GM18519 (cell line): ENCODE data around the gene ZNF451.
"Not testable (repeated sequence)": the region's sequence is repeated elsewhere in the genome, so short reads cannot be mapped to it uniquely, and the experiment has no call there.

ENCODE experiments used
- ATAC-seq: cut with Tn5 transposase; IDR thresholded peaks from one replicate; pipeline ENCODE4 v1.9.1; 2021; ENCODE audit warnings: mild to moderate bottlenecking, moderate library complexity; ENCODE audit not compliant: unreplicated experiment, low FRiP score

The ZNF451 gene

GRCh38 chr6:57089687-57090457, at the start of gene ZNF451:
ZNF451 (plus strand) TSS chr6:57090188; CDS start chr6:57090254, 66 bp downstream.
- peak; percentile 86 for ATAC-seq

GRCh38 chr6:57044061-57044460, 45.9 kb upstream of the ZNF451 start:
- not testable (repeated sequence) for ATAC-seq

- no peak for ATAC-seq
Observed at GRCh38 chr6:57044568-57044967, 45.4 kb upstream of the ZNF451 start.

- ATAC-seq: peak; percentile 84
Observed at GRCh38 chr6:57046332-57047256, 43.4 kb upstream of the ZNF451 start, which contains the start of gene KIAA1586. KIAA1586 (plus strand) TSS chr6:57046693; CDS start chr6:57046756, 63 bp downstream.

- ATAC-seq: peak; percentile 21
Observed at GRCh38 chr6:57047257-57047585, 42.8 kb upstream of the ZNF451 start.

GRCh38 chr6:57047859-57048258, 42.1 kb upstream of the ZNF451 start:
- ATAC-seq: not testable (repeated sequence)

GRCh38 chr6:57048577-57048976, 41.4 kb upstream of the ZNF451 start:
- no peak for ATAC-seq

- no peak for ATAC-seq
Observed at GRCh38 chr6:57063847-57064246, 26.1 kb upstream of the ZNF451 start.

- no peak for ATAC-seq
Observed at GRCh38 chr6:57064809-57065208, 25.2 kb upstream of the ZNF451 start.

- ATAC-seq: no peak
Observed at GRCh38 chr6:57068061-57068460, 21.9 kb upstream of the ZNF451 start.

- ATAC-seq: no peak
Observed at GRCh38 chr6:57069228-57069627, 20.8 kb upstream of the ZNF451 start.

GRCh38 chr6:57069920-57070331, 20.1 kb upstream of the ZNF451 start:
- no peak for ATAC-seq

GRCh38 chr6:57072108-57072507, 17.9 kb upstream of the ZNF451 start:
- ATAC-seq: no peak

GRCh38 chr6:57074383-57074782, 15.6 kb upstream of the ZNF451 start:
- no peak for ATAC-seq

- ATAC-seq: no peak
Observed at GRCh38 chr6:57075092-57075491, 14.9 kb upstream of the ZNF451 start.

- ATAC-seq: no peak
Observed at GRCh38 chr6:57078531-57079207, 11.3 kb upstream of the ZNF451 start.

- ATAC-seq: no peak
Observed at GRCh38 chr6:57085471-57085870, 4.5 kb upstream of the ZNF451 start.

GRCh38 chr6:57086843-57087242, 3.1 kb upstream of the ZNF451 start:
- no peak for ATAC-seq

- no peak for ATAC-seq
Observed at GRCh38 chr6:57087916-57088315, 2.1 kb upstream of the ZNF451 start.

GRCh38 chr6:57089265-57089664, 723 bp upstream of the ZNF451 start:
- no peak for ATAC-seq
